Fibroblast of lung (primary cell): Measurements from ENCODE around the gene C11orf42. TPM values are rescaled to one million over a fixed set of nuclear protein-coding genes. Genes with fewer than 3 reads are reported as not detected.

Source experiments
- DNase-seq, 2 donors: peaks; one replicate each; pipeline versions ENCODE4 v3.0.0 to v3.0.0-alpha.2; 2010; ENCODE audit warnings: low read depth in 2 of 2
- H2AFZ ChIP-seq: 2 replicates; pipeline ENCODE4 v1.5.1; 2012; ENCODE audit warnings: low read length, control low read depth, inconsistent platforms
- H3K27ac ChIP-seq: 2 replicates; pipeline ENCODE4 v1.5.1; 2011; ENCODE audit warnings: low read length, control low read depth; ENCODE audit not compliant: insufficient read depth
- H3K27me3 ChIP-seq: 2 replicates; pipeline ENCODE4 v1.5.1; 2011; ENCODE audit warnings: mild to moderate bottlenecking, low read length; ENCODE audit not compliant: control insufficient read depth, insufficient read depth
- H3K36me3 ChIP-seq: 2 replicates; pipeline ENCODE4 v1.5.1; 2011; ENCODE audit warnings: low read length; ENCODE audit not compliant: control insufficient read depth, insufficient read depth
- H3K4me1 ChIP-seq: 2 replicates; pipeline ENCODE4 v1.5.1; 2011; ENCODE audit warnings: low read length; ENCODE audit not compliant: control insufficient read depth, insufficient read depth; ENCODE audit errors: extremely low read depth
- H3K4me2 ChIP-seq: 2 replicates; pipeline ENCODE4 v1.5.1; 2011; ENCODE audit warnings: low read length, control low read depth; ENCODE audit not compliant: insufficient read depth; ENCODE audit errors: extremely low read depth
- H3K4me3 ChIP-seq, 4 experiments: fragments of 200-600 bp in 1 of 4; sonication (generic) in 1 of 4; replicated peaks in 1 of 4; 2 replicates each; pipeline ENCODE4 v1.5.1; 2011 to 2016; ENCODE audit warnings: low read length in 4 of 4, low read depth in 3 of 4, mild to moderate bottlenecking in 3 of 4, control low read depth in 2 of 4, inconsistent platforms in 1 of 4, mixed read lengths in 1 of 4; ENCODE audit not compliant: insufficient read depth in 1 of 4; ENCODE audit errors: control extremely low read depth in 1 of 4
- H3K79me2 ChIP-seq: 2 replicates; pipeline ENCODE4 v1.5.1; 2012; ENCODE audit warnings: mild to moderate bottlenecking, low read length, inconsistent platforms; ENCODE audit not compliant: control insufficient read depth, insufficient read depth
- H3K9ac ChIP-seq: 2 replicates; pipeline ENCODE4 v1.5.1; 2011; ENCODE audit warnings: mild to moderate bottlenecking, low read length, control low read depth; ENCODE audit not compliant: insufficient read depth
- H3K9me3 ChIP-seq: 2 replicates; pipeline ENCODE4 v1.5.1; 2012; ENCODE audit warnings: low read depth, low read length; ENCODE audit not compliant: control insufficient read depth, insufficient read depth
- H4K20me1 ChIP-seq: 2 replicates; pipeline ENCODE4 v1.5.1; 2011; ENCODE audit warnings: low read length; ENCODE audit not compliant: control insufficient read depth, insufficient read depth; ENCODE audit errors: extremely low read depth
- EZH2 ChIP-seq: IDR thresholded peaks from 2 replicates; pipeline ENCODE4 v1.5.1; 2012; ENCODE audit warnings: low read length, control low read depth, mild to moderate bottlenecking; ENCODE audit errors: missing control alignments
- polyA plus RNA-seq, 2 donors: library from polyadenylated mRNA; depleted of rRNA in 1 of 2; stranded (reverse) in 1 of 2; unstranded in 1 of 2; fragments of >200 nt; gene quantifications; 2 replicates each; pipeline ENCODE4 v1.2.1, GENCODE V29; 2011 to 2012; ENCODE audit warnings: missing spikeins in 1 of 2
- total RNA-seq: library from RNA; depleted of rRNA; stranded (reverse); fragments of >200 nt; gene quantifications from 2 replicates; pipeline ENCODE4 v1.2.1, GENCODE V29; 2014
- TF ChIP-seq, protein P1 (sequence below), 2 donors: IDR thresholded peaks in 1 of 2; conservative IDR thresholded peaks in 1 of 2; 1 replicate in 1 of 2; 2 replicates in 1 of 2; pipeline ENCODE4 v1.5.1; 2011 to 2012; ENCODE audit warnings: low read length in 2 of 2, control low read depth in 1 of 2, inconsistent platforms in 1 of 2, low read depth in 1 of 2, mild to moderate bottlenecking in 1 of 2

The C11orf42 gene
- total and polyA plus RNA-seq, 2 donors (not counting 1 experiment from before 2014, with no cell fraction given) = not detected

DNA sequence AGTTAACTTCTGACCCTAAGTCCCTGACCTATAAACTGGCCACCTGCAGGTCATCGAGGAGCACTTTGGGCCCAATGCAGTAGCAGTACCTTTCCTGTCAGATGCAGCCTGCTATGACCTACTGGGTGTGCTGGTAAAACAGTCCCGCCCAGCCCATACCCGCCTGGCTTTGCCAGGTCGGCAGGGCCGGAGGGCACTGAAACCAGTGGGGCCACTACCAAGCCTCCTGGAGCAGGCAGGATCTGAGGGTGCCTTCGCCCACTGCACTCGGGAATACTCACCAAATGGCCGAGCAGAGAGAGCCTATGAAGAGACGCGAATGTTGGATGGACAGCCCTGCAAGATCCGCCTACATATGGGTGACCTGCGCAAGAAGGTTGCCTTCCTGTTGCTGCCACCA is 4.4 kb downstream of the C11orf42 start:
- H3K9me3 ChIP-seq = no peaks in the 10 kb centered on the region
- DNase-seq = no peak
- H3K36me3 ChIP-seq = peaks cover 6% of the 10 kb centered on the region
- no peak overlapping the region for H3K9ac ChIP-seq
- no peaks in the 10 kb centered on the region for H3K79me2 ChIP-seq
- H3K27ac ChIP-seq = no peak overlapping the region
- no peaks in the 10 kb centered on the region for H3K4me1 ChIP-seq
- H2AFZ ChIP-seq = no peak overlapping the region
- H3K4me3 ChIP-seq = no peak overlapping the region
- no peaks in the 10 kb centered on the region for H4K20me1 ChIP-seq
- no peak overlapping the region for H3K4me2 ChIP-seq
- TF ChIP-seq EZH2 = no peak
- TF ChIP-seq, protein P1, sequence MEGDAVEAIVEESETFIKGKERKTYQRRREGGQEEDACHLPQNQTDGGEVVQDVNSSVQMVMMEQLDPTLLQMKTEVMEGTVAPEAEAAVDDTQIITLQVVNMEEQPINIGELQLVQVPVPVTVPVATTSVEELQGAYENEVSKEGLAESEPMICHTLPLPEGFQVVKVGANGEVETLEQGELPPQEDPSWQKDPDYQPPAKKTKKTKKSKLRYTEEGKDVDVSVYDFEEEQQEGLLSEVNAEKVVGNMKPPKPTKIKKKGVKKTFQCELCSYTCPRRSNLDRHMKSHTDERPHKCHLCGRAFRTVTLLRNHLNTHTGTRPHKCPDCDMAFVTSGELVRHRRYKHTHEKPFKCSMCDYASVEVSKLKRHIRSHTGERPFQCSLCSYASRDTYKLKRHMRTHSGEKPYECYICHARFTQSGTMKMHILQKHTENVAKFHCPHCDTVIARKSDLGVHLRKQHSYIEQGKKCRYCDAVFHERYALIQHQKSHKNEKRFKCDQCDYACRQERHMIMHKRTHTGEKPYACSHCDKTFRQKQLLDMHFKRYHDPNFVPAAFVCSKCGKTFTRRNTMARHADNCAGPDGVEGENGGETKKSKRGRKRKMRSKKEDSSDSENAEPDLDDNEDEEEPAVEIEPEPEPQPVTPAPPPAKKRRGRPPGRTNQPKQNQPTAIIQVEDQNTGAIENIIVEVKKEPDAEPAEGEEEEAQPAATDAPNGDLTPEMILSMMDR (conservative IDR thresholded peaks at IDR 0.05 in 1 of 2, IDR thresholded peaks at IDR 0.05 in 1 of 2; ENCODE audit: low read depth in 1 of 2, low read length in 2 of 2) = no peak
- H3K27me3 ChIP-seq = no peaks in the 10 kb centered on the region

DNA sequence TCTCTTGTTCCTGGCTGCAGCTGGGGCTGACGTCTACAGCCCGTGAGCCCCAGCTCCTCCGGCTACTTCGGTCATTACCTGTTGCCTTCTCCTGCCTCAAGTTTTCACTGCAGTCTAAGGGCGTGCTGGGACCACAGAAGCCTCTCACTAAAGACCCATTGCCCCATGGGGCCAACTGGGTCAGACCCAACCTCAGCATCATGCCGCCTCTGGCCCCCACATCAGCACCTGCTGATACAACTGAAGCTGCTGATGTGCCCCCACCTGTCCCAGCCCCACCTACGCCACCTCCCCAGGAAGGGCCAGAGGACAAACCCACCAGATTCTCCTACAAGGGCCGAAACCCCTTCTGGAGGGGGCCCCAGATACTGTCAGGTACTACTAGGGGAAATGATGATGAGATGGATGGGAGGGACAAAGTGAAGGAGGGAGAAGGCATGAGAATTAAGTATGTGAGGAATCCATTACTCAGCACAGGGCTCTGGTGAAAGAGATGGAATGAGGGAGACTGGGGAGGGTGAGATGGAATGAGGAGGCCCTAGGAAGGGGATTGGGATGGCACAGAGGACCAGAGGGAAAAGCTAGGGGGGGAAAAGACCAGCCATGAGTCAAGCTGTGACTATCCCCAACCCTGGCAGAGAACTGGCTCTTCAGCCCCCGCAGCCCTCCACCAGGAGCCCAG is 5.1 kb downstream of the C11orf42 start:
- no peak overlapping the region for H3K27ac ChIP-seq

DNA sequence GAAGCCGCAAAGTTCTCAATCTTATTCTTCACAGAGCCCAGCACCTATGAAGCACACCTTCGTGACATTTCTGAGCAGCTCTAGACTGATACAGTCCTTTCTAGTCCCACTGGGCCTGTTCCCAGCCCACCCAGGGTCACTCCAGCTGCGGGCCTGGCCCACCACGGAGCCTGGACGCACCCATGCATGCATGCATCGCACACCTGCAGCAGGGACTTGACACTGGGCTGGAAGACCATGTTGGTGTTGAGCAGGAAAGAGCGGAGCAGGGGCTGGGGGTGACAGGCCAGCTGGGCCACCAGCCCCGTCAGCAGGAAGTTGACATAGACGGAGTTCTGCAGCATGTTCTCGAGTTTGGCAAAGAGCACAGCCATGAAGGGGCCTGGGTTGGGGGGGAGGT is 9.2 kb downstream of the C11orf42 start:
- H3K27me3 ChIP-seq = no peaks in the 10 kb centered on the region
- H3K4me2 ChIP-seq = no peak overlapping the region
- no peaks in the 10 kb centered on the region for H3K9me3 ChIP-seq
- no peak for TF ChIP-seq EZH2
- TF ChIP-seq, protein P1 (conservative IDR thresholded peaks at IDR 0.05 in 1 of 2, IDR thresholded peaks at IDR 0.05 in 1 of 2; ENCODE audit: low read depth in 1 of 2, low read length in 2 of 2) = no peak
- H3K36me3 ChIP-seq = peaks cover 17% of the 10 kb centered on the region
- no peak overlapping the region for H3K4me3 ChIP-seq
- H3K9ac ChIP-seq = no peak overlapping the region
- H3K27ac ChIP-seq = no peak overlapping the region
- no peaks in the 10 kb centered on the region for H3K79me2 ChIP-seq
- H3K4me1 ChIP-seq = peaks cover 2% of the 10 kb centered on the region
- no peak overlapping the region for H2AFZ ChIP-seq
- no peaks in the 10 kb centered on the region for H4K20me1 ChIP-seq
- no peak for DNase-seq

More for the DNA sequence above, 5.1 kb downstream of the C11orf42 start:
- no peaks in the 10 kb centered on the region for H3K9me3 ChIP-seq
- H3K4me3 ChIP-seq = no peak overlapping the region
- no peak for TF ChIP-seq EZH2
- TF ChIP-seq, protein P1 (conservative IDR thresholded peaks at IDR 0.05 in 1 of 2, IDR thresholded peaks at IDR 0.05 in 1 of 2; ENCODE audit: low read depth in 1 of 2, low read length in 2 of 2) = no peak
- no peaks in the 10 kb centered on the region for H3K79me2 ChIP-seq
- DNase-seq = peak in 1 of 2 donors; percentile 13
- H3K4me1 ChIP-seq = no peaks in the 10 kb centered on the region
- no peak overlapping the region for H3K4me2 ChIP-seq
- no peak overlapping the region for H3K9ac ChIP-seq
- H3K36me3 ChIP-seq = peaks cover 6% of the 10 kb centered on the region
- H4K20me1 ChIP-seq = no peaks in the 10 kb centered on the region
- H2AFZ ChIP-seq = no peak overlapping the region
- H3K27me3 ChIP-seq = no peaks in the 10 kb centered on the region
